GF-D8 (cell line): ENCODE data around the gene NOC3L.
"Not testable (repeated sequence)": the region's sequence is repeated elsewhere in the genome, so short reads cannot be mapped to it uniquely, and the experiment has no call there.

Source experiments
- DNase-seq: peaks from one replicate; lab custom pipeline; 2025; lab: John Stamatoyannopoulos, UW

Gene NOC3L

DNA sequence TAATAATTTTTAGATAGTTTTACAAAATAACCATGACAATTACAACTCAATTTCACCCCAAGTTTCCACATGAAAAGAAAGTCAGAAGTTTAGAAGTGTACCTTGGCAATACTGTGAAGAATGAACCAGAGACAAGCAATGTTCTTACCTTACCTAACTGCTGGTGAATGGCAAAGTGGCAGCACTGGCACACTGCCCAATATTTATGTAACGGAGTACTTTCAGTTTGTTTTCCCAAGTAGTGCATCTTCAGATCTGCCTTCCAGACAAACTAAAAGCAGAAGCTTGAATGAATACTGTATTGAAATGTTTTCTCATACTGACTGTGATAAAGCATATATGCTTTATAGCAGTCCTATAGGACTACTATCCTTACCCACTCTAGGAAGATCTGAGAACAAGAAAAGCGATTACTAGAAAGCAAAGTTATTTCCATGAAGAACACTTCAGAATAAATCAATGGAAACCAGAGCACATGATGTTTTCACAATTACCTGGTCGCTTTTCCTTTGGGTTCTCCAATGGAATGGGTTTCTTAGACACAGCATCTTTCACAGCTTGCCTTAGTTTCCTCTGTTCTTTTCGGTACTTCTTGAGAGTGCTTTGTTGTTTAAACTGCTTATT, 1.5 kb downstream of the NOC3L start:
- DNase-seq, result no peak

- DNase-seq, result no peak
Observed at GRCh38 chr10:94358480-94358879, 4.3 kb downstream of the NOC3L start.

- DNase-seq, result no peak
Observed at GRCh38 chr10:94357193-94357592, 5.5 kb downstream of the NOC3L start.

GRCh38 chr10:94355841-94356240, 6.9 kb downstream of the NOC3L start:
- no peak for DNase-seq

GRCh38 chr10:94353336-94353735, 9.4 kb downstream of the NOC3L start:
- DNase-seq, result no peak

- DNase-seq, result no peak
Observed at GRCh38 chr10:94351089-94351488, 11.7 kb downstream of the NOC3L start.

GRCh38 chr10:94350500-94350899, 12.2 kb downstream of the NOC3L start:
- not testable (repeated sequence) for DNase-seq

GRCh38 chr10:94349327-94349726, 13.4 kb downstream of the NOC3L start:
- DNase-seq, result no peak

DNA sequence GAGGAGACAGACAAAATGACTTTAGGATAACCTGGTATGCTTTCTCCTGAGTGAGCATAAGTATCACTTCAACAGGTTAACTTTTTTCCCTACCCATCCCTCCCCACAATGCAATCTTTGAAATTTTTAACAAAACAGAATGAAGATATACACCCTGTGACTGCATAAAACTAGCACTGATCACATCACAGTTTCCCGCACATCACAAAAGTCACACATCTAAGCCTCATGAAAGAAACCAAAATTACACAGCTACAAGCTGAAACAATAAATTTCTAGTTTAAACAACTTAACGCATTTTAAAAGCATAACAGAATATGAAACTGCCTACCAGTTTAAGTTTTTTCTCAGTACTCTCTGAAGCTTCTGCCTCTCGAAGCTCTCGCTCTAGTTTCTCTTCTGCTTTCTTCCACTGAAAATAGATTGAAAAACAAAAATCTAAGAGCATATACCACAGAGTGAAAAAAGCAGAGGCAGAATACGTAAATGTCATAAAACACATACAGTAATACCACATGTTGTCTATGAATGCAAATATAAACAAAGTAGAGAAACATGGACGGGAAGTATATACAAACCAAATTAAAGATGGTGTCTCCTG, 18.1 kb downstream of the NOC3L start:
- DNase-seq, result no peak

GRCh38 chr10:94343151-94343550, 19.6 kb downstream of the NOC3L start:
- no peak for DNase-seq

DNA sequence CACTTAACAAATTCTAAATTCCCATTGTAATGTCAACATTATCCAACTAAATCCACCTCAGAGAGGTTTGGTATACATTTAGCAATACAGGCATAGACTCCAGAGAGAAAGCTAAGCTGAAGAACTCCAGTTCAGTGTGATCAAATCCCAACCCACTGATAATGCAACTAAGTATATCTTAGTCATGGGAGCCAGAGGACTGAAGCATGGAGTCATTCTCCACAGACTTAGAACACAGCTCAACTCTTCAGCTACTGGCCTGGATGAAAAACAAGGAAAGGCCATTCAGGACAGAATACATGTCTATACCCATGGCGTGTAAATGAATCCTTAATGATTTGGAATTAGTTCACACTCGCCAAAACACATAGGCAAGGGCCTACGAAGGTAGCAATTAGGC, 27.9 kb downstream of the NOC3L start:
- DNase-seq, result no peak

- no peak for DNase-seq
Observed at GRCh38 chr10:94333051-94333450, 29.7 kb downstream of the NOC3L start.

DNA sequence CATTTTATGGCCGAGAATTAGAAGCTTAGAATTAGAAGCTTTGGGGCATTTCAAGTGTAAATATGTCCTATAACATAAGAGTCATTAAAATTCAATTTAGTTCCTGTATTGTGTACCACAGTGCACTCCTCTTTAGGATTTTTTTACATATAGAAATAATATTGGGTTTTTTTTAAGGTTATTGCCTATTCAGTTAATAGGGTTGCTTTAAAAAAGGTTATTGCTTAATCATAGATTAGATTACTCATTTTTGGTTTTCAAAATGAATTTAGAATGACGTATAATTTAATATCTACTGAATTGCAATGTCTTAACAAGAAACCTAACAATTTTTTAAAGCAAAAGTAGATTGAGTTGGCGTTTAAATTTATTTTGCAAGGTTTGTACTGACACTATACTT, 34.1 kb downstream of the NOC3L start:
- no peak for DNase-seq

- DNase-seq, result no peak
Observed at GRCh38 chr10:94327649-94328048, 35.1 kb downstream of the NOC3L start.

- no peak for DNase-seq
Observed at GRCh38 chr10:94324609-94325233, 38.0 kb downstream of the NOC3L start.

GRCh38 chr10:94320285-94320914, 42.3 kb downstream of the NOC3L start:
- no peak for DNase-seq

DNA sequence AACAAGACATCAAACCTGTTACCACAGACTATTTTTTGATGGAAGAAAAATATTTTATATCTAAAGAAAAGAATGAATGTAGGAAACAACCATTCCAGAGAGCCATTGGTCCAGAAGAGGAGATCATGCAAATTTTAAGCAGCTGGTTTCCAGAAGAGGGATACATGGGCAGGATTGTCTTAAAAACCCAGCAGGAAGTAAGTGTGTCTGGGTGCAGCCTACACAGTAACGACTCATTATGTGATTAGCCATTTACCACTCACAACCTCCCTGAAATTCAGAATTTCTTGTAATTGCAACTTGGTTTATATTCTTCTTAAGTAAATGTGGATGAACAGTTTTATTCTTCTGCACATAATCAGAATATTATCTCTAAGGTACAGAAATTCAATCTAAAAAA, 46.2 kb downstream of the NOC3L start:
- DNase-seq, result no peak

GRCh38 chr10:94315975-94316464, 46.7 kb downstream of the NOC3L start:
- DNase-seq, result no peak

DNA sequence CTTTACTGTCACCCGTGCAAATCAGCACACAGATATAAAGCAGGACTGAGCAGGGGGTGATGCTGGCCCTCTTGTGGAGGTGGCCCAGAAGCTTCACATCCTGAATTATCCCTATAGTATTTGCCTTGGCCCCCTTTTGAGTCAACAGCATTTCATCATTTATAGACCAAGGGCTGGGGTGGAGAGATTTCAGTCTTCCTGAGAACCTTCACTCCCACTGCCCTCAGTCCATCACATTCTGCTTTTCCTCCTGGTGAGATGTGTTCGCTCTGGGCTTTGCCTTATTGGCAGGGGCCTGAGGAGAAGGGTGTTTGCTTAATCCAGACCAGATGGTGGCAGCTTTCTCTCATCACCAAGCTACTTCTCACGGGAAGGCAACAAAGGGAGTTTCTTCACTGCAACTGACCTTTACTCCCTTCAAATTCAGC, 47.7 kb downstream of the NOC3L start:
- DNase-seq, result no peak

- no peak for DNase-seq
Observed at GRCh38 chr10:94310369-94310768, 52.4 kb downstream of the NOC3L start.

DNA sequence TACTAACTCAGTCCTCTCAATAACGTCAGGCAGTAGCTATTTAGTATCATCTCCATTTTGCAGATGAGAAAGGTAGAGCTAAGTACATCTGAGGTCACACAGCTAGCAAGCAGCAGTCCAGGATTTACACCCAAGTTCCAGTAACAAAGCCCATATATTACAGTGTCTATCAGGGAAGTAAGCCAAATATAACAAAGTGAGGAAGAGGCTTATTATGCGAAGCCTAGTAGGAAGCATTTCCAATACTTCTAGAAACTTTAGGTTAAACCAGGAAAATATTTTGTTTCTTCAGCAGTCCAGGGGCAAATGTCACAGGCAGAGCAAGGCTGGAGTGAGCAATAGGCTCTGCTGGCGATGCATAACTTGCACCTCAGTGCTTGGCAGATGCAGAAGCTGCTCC, 53.9 kb downstream of the NOC3L start:
- DNase-seq, result no peak

- no peak for DNase-seq
Observed at GRCh38 chr10:94307046-94307615, 55.6 kb downstream of the NOC3L start.

DNA sequence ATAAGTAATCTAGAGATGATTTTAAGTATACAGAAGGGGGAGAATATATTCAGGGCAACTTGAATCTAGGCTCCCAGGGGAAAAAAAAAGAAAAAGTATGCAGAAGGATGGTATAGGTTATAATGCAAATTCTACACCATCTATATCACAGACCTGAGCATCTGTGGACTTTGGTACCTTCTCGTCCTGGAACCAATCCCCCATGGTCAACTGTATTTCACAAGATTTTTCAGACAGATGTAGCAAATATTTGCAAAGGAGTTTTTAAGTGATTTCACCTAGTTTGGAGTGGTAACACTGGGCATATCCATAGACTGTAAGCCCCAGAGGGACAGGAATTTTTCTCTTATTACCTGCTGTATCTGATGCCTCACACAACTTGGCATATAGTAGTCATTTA, 58.8 kb downstream of the NOC3L start:
- no peak for DNase-seq
